Cardiac muscle cell (in vitro differentiated cells and primary cell): ENCODE results near the gene FOLR1. TPM values are rescaled to one million over a fixed set of nuclear protein-coding genes. Genes with fewer than 3 reads are reported as not detected.

Source experiments
- DNase-seq, 2 donors: peaks; one replicate each; pipeline versions ENCODE4 v3.0.0 to v3.0.0-alpha.2; 2010 to 2017; ENCODE audit warnings: low read depth in 1 of 2, low spot score in 1 of 2
- H3K27ac ChIP-seq: fragments of 200-600 bp; sonication (generic); 2 replicates; pipeline ENCODE4 v1.5.1; 2016
- H3K27me3 ChIP-seq: fragments of 200-600 bp; sonication (generic); 2 replicates; pipeline ENCODE4 v1.6.0; 2016; ENCODE audit warnings: control low read depth
- H3K36me3 ChIP-seq: fragments of 200-600 bp; sonication (generic); 2 replicates; pipeline ENCODE4 v1.5.1; 2016; ENCODE audit warnings: control low read depth
- H3K4me1 ChIP-seq: fragments of 200-600 bp; sonication (generic); 2 replicates; pipeline ENCODE4 v1.8.1; 2017; ENCODE audit warnings: low read depth, mild to moderate bottlenecking, mixed run types
- H3K4me3 ChIP-seq: fragments of 200-600 bp; sonication (generic); 2 replicates; pipeline ENCODE4 v1.5.1; 2016; ENCODE audit warnings: mild to moderate bottlenecking
- H3K9me3 ChIP-seq: fragments of 200-600 bp; sonication (generic); 2 replicates; pipeline ENCODE4 v1.5.1; 2017; ENCODE audit warnings: low read depth, mild to moderate bottlenecking, control low read depth
- CTCF ChIP-seq: IDR thresholded peaks from 2 replicates; pipeline ENCODE4 v1.5.1; 2012; ENCODE audit warnings: low read depth, mild to moderate bottlenecking, low read length
- polyA plus RNA-seq: library from polyadenylated mRNA; unstranded; fragments of >200 nt; fragmentation: Nextera tagmentation; extraction: Ambion mirVana; gene quantifications from 2 replicates; pipeline ENCODE4 v1.2.1, GENCODE V29; 2016
- total RNA-seq: library from RNA; depleted of rRNA; stranded (reverse); fragments of >200 nt; gene quantifications from 2 replicates; pipeline ENCODE4 v1.2.3, GENCODE V29; 2016

FOLR1 gene
- total and polyA plus RNA-seq, 2 experiments from 2014 or later, result 1.8 to 3.9 TPM

GRCh38 chr11:72236083-72236697 is 44.2 kb downstream of the FOLR1 start:
- peaks cover 21% of the 10 kb centered on the region for H3K27me3 ChIP-seq
- no peak for DNase-seq
- peaks cover 7% of the 10 kb centered on the region for H3K4me1 ChIP-seq
- H3K27ac ChIP-seq, result no peak overlapping the region
- TF ChIP-seq CTCF, result no peak
- peaks cover 65% of the 10 kb centered on the region for H3K36me3 ChIP-seq
- no peak overlapping the region for H3K4me3 ChIP-seq
- H3K9me3 ChIP-seq, result no peaks in the 10 kb centered on the region

- no peak for TF ChIP-seq CTCF
- Histone ChIP-seq H3K4me3 (no peak overlapping the region), H3K36me3 (peaks cover 59% of the 10 kb centered on the region), H3K4me1 (peaks cover 7% of the 10 kb centered on the region), H3K27ac (peak overlapping the region; percentile 48), H3K9me3 (no peaks in the 10 kb centered on the region), H3K27me3 (peaks cover 26% of the 10 kb centered on the region)
- no peak for DNase-seq
These were observed 44.8 kb downstream of the FOLR1 start for GRCh38 chr11:72236774-72237111.

GRCh38 chr11:72237112-72237931 is 45.4 kb downstream of the FOLR1 start:
- TF ChIP-seq CTCF, result no peak
- Histone ChIP-seq H3K27ac (peak overlapping the region; percentile 48), H3K27me3 (peaks cover 32% of the 10 kb centered on the region), H3K4me3 (no peak overlapping the region), H3K9me3 (no peaks in the 10 kb centered on the region), H3K4me1 (peaks cover 7% of the 10 kb centered on the region), H3K36me3 (peaks cover 55% of the 10 kb centered on the region)
- no peak for DNase-seq

GRCh38 chr11:72238040-72238450 is 46.1 kb downstream of the FOLR1 start:
- peak; percentile 85 for TF ChIP-seq CTCF
- Histone ChIP-seq H3K27ac (no peak overlapping the region), H3K4me3 (no peak overlapping the region), H3K4me1 (peaks cover 7% of the 10 kb centered on the region), H3K9me3 (no peaks in the 10 kb centered on the region), H3K36me3 (peaks cover 48% of the 10 kb centered on the region), H3K27me3 (peaks cover 39% of the 10 kb centered on the region)
- peak; percentile 77 to 84 for DNase-seq

- DNase-seq, result no peak
- Histone ChIP-seq H3K4me3 (no peak overlapping the region), H3K27ac (no peak overlapping the region), H3K27me3 (peaks cover 46% of the 10 kb centered on the region), H3K36me3 (peaks cover 42% of the 10 kb centered on the region), H3K9me3 (no peaks in the 10 kb centered on the region), H3K4me1 (peaks cover 7% of the 10 kb centered on the region)
- TF ChIP-seq CTCF, result no peak
These were observed 46.8 kb downstream of the FOLR1 start for GRCh38 chr11:72238492-72239312.
